Activated CD4-positive, alpha-beta T cell treated with anti-CD3 and anti-CD28 coated beads, Interleukin-2, amount 50 U/mL, for 16 hours (primary cell): Measurements from ENCODE around the gene SFT2D1.

Experiments used
- DNase-seq: peaks from one replicate; pipeline ENCODE4 v3.0.0-alpha.2; 2020

The SFT2D1 gene

DNA sequence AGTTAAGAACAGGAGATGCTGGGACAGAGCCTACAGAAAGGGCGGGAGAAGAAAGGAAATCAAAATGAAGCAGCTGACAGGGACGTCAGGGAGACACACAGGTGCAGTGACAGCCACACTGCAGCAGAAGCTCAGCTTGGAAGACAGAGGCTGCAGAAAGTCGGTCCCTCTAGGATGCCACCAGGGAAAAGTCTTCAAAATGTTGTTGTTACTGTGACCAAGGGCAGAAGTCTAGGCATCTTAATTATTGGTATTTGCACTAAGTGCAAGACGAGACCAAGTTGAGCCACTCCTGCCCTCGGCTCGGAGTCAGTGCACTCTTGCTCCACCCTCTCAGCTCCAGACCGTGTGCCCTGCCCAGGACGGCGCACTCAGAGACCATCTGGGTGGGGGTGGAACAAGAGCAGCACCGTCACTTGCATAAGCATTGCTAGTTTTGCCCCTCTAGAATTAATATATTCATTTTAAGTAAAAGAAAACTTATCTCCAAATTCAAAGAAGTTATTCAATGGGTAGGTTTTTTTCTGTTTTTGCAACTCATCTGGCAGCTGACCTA is 36.7 kb downstream of the SFT2D1 start:
- no peak for DNase-seq

- no peak for DNase-seq
Measured at GRCh38 chr6:166304106-166304505, 38.2 kb downstream of the SFT2D1 start.

DNA sequence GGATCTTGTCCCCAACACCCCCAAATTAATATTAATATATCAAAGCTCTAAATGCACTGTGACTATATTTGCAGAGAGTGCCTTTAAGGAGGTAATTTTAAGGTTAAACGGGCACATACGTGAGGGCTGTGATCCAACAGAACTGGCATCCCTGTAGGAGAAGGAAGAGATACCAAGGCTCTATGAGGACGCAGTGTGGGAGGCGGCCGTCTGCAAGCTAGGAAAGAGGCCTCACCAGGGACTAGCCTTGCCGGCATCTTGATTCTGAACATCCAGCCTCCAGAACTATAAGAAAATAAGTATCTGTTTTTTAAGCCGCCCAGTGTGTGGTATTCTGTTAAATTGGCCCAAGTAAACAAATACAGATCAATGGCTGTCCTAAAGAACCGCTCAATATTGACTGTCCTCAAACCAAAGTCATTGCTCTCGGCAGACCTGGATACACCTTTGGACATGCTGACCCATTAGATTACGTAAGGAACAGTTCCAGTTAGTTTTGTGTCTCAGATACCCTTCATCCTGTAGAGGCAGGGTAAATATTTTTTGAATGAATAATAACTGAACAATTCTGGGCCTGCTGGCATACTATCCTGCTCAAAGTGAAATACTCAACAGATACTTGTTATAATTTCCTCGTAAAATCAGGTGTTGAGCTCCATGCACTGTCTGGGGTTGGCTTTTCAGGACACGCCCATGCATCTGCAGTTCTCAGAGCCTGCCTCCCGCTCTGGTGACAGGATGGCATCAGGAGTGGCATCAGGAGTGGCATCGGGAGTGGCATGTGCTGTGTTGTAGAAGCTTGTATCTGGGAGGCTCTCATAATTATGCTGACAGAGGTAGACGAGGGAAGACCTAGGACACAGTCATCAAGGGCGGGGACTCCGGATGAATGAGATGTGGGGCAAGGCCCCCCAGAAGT is 40.5 kb downstream of the SFT2D1 start:
- no peak for DNase-seq

- DNase-seq, result no peak
Measured at GRCh38 chr6:166300357-166300987, 41.9 kb downstream of the SFT2D1 start.

GRCh38 chr6:166297606-166298005 is 44.7 kb downstream of the SFT2D1 start:
- DNase-seq, result no peak

GRCh38 chr6:166296035-166296883 is 46.1 kb downstream of the SFT2D1 start:
- no peak for DNase-seq

DNA sequence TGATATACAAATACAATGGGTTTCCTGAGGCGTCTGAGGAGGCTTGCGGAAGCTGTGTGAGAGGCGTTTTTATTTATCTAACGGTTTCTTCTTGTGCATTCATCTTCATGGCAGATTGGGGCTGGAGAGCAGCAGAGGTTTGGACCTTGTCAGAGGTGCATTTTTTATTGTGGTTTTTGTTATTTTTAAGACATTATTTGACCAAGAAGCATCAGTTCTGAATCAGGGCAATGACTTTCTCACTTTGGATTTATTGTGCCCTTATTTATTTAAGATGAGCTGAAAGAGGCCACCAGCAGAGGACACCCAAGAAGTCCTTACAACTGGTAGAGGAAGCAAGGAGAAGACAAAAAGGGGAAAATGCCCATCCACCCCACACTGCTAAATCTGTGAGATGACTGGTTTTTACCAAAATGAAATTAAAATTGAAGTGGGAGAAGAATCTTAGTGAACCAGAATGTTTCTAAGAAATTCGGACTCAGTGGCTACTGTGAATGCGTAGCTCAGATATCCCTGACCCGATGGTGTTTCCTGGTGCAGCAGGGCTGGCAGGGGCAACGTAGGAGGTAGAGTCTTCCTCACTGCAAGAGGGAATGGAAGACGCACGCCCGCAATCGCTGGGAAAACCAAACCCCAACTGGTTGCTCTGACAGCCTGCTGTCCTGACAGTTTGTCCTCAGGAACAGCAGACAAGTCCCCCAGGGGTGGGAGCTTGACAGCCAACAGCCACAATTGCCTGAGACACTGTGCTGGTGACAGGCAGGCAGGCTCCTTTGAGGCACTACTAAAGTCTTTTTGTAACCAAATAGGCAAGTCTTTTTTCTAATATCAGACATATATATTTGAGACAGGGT is 48.4 kb downstream of the SFT2D1 start:
- no peak for DNase-seq

GRCh38 chr6:166289207-166290060 is 52.9 kb downstream of the SFT2D1 start:
- peak; percentile 12 for DNase-seq

DNA sequence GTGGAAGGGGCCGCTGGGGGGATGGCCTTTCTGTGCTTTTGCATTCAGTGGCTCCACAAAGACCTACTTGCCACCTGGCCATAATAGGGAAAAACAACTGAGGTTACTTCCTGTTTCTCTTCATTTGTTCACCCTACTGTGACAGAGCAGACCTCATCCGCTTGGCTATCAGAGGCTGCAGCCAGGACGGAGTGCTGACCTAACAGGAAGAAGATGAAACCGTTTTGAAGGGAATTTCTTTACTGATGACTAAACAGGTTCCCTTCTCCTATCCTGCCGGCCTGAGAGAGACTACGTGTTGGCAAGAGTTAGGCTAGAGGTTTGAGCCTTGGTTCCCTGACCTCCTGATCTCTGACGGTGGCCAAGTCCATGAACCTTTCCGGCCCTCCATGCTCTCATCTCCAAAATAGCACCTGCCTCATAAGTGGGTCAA is 55.5 kb downstream of the SFT2D1 start:
- DNase-seq, result no peak

DNA sequence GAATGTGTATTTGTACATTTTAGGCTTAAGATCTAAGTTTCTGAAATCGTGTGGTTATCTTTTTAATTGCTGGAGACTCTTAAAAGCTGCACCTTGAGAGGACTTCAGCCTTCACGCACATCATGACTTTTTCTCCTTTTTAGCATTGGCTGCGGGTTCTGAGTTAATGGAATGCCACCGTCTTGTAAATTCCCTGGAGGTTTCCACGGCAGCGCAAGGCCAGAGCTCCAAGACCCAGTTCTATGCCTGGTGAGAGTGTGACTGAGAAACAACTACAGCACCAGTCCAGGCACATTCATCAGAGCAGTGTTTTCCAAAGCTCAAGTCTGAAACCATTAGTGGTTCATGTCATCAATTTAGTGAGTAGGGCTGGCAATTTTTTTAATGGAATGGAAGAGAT is 57.1 kb downstream of the SFT2D1 start:
- no peak for DNase-seq

DNA sequence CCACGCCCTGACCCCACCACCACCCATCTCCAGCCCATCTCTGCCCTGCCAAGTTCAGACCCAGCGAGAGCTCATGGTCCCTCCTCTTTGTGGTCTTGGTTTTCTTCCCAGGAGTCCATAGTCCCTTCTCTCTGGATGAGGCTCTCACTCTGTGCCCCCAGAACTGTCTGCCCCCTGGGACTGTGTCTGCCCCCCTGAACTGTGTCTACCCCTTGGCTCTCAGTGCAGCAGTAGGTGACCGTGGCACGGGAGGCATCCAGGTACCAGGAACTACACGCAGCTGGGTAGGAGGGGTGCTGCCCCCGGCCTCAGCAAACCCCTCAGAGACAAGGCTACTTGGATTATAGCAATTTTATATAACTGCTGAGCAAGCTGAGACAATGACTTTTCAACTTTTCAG is 57.7 kb downstream of the SFT2D1 start:
- DNase-seq, result no peak

DNA sequence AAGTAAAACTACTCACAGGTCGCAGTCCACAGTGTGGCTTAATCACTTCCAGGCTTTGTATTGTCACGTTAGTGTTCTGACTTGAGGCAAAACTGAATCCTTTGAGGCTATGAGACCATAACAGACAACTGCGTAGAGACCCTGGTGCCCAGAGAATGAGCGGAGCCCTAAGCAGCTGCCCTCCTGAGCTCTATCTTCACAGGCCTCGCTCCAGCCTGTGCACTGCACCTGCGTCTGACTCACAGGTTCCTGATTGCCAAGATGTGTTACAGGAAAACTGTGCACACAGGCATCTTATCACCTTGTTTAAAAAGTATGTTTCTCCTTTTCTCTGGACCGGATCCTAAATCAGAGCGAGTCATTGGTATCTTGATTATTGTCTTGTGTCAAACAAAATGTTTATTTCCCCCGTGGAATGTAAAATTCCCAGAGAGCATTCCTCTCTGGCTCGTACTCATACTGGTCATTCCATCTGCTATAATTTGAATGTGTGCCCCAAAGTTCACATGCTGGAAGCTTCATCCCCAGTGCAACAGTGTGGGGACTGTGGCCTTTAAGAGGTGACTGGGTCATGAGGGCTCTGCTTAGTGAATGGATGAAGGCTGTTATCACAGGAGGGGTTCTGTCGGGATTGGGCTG is 59.8 kb downstream of the SFT2D1 start:
- no peak for DNase-seq

- DNase-seq, result no peak
Measured at GRCh38 chr6:166281104-166281503, 61.2 kb downstream of the SFT2D1 start.

- no peak for DNase-seq
Measured at GRCh38 chr6:166279393-166279679, 63.0 kb downstream of the SFT2D1 start.

DNA sequence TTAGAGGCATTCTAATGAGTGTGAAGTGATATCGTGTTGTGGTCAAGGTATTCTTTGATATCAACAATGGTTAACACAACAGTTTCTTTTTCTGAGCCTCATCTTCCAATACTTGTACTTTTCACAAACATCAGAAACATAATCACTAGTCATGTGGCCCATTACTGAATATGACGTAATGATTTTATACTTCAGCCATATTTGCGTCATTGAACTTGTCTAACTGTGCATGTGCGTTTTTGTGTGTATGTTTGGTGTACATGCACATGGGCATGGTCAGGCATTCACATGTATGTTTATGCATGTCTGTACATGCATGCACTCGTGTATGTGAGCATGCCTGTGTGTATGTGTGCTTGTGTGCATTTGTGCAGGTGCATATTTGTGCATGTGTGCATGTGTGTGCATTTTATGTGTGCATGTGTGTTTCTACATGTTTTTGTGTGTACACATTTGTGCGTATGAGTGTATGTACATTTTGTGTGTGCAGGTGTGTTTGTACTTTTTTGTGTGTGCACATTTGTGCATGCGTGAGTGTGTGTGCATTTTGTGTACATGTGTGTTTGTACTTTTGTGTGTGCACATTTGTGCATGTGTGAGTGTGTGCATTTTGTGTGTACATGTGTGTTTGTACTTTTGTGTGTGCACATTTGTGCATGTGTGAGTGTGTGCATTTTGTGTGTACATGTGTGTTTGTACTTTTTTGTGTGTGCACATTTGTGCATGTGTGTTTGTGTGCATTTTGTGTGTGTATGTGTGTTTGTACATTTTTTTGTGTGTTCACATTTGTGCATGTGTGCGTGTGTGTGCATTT is 63.6 kb downstream of the SFT2D1 start:
- no peak for DNase-seq

DNA sequence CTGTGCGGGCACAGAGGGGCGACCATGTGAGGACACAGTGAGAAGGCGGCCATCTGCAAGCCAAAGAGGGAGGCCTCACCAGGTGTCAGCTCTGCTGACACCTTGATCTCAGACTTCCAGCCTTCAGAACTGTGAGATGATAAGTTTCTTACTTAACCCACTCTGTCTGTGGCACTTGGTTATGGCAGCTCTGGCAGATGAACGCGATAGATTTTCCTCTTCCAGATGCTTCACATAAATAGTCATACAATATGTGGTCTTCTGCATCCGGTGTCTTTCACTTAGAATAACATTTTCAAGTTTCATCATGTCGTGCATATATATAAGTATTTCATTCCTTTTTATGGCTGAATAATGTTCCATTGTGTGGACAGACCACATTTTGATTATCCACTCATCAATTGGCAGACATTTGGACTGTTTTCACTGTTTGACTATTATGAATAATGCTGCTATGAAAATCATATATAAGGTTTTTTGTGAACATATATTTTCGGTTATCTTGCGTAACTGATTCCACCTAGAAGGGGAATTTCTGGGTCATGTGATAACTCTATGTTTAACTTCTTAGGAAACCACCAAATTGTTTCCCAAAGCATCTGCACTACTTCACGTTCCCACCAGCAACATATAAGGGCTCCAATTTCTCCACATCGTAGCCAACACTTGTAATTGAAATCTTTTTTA is 64.3 kb downstream of the SFT2D1 start:
- DNase-seq, result no peak

GRCh38 chr6:166277018-166277417 is 65.3 kb downstream of the SFT2D1 start:
- no peak for DNase-seq

GRCh38 chr6:166275714-166276166 is 66.6 kb downstream of the SFT2D1 start:
- peak; percentile 74 for DNase-seq

GRCh38 chr6:166274739-166275370 is 67.5 kb downstream of the SFT2D1 start:
- no peak for DNase-seq
